OCI-LY3 (cell line): ENCODE results near the gene NCKAP5.

Experiments
- CTCF ChIP-seq: fragments of 200-600, 300-600 bp; sonication (generic); IDR thresholded peaks from 2 replicates; pipeline ENCODE4 v1.5.1; 2014; ENCODE audit warnings: antibody characterized with exemption, low read length, low read depth
- EZH2phosphoT487 ChIP-seq: fragments of 200-600 bp; shearing (Covaris generic); IDR thresholded peaks from 2 replicates; pipeline ENCODE4 v1.6.1; 2018; ENCODE audit warnings: antibody characterized with exemption, mixed run types, low read depth

- TF ChIP-seq CTCF = no peak
- no peak for TF ChIP-seq EZH2phosphoT487
Observed at GRCh38 chr2:133552821-133553220, 15.4 kb downstream of the NCKAP5 start.
